K562 (cell line): Measurements from ENCODE around the gene DPP10. TPM values are rescaled to one million over a fixed set of nuclear protein-coding genes. Genes with fewer than 3 reads are reported as not detected.

ENCODE experiments used
- ATAC-seq: fragments of 200-7000 bp; cut with Tn5 transposase; 3 replicates; pipeline ENCODE4 v1.9.1; 2020; ENCODE audit warnings: moderate library complexity
- BruUV-seq: library from RNA; stranded (reverse); fragments of 400-500 nt; replicated peaks from 2 replicates; lab custom pipeline; 2021; lab: Mats Ljungman, UMichigan
- CTCF ChIA-PET: fragments of 300-600 bp; formaldehyde crosslinking; extraction: SDS; loops from one replicate; lab custom pipeline; 2021; ENCODE audit warnings: low intra/inter-chr PET ratio; lab: Yijun Ruan, JAX
- POLR2A ChIA-PET: fragments of 300-600, 350-650 bp; sonication (Branson Sonifier 250); formaldehyde crosslinking; extraction: SDS; loops from one replicate; lab custom pipeline; 2021; ENCODE audit warnings: antibody characterized with exemption, inconsistent platforms; lab: Yijun Ruan, JAX
- DNase-seq, 4 experiments: peaks; one replicate each; pipeline versions ENCODE4 v3.0.0 to v3.0.0-alpha.2; 2011 to 2018; ENCODE audit warnings: low spot score in 3 of 4, mixed read lengths in 3 of 4; ENCODE audit errors: extremely low read depth in 1 of 4
- FAIRE-seq: peaks from 2 replicates; lab custom pipeline; 2011; peaks lifted over from hg19 to GRCh38; lab: Jason Lieb, UNC
- H2AFZ ChIP-seq: 2 replicates; pipeline ENCODE4 v1.6.0; 2011; ENCODE audit warnings: low read depth, low read length, control low read depth, inconsistent platforms
- H3K27ac ChIP-seq: fragments of 200-600 bp; 3 replicates; pipeline ENCODE4 v1.8.0; 2011; ENCODE audit warnings: low read depth, mild to moderate bottlenecking, control low read depth, inconsistent platforms, low read length, moderate library complexity, mixed read lengths; ENCODE audit errors: extremely low read depth
- H3K27me3 ChIP-seq, 2 experiments: fragments of 300-600 bp in 1 of 2; 2 replicates in 1 of 2; 3 replicates in 1 of 2; pipeline versions ENCODE4 v1.6.0 to v1.8.0; 2011; ENCODE audit warnings: inconsistent platforms in 2 of 2, low read length in 2 of 2, mild to moderate bottlenecking in 1 of 2, mixed read lengths in 1 of 2, moderate library complexity in 1 of 2; ENCODE audit not compliant: control insufficient read depth in 2 of 2, insufficient read depth in 2 of 2
- H3K36me3 ChIP-seq: fragments of 300-600 bp; 3 replicates; pipeline ENCODE4 v1.8.0; 2011; ENCODE audit warnings: mild to moderate bottlenecking, low read length, inconsistent platforms; ENCODE audit not compliant: control insufficient read depth, insufficient read depth
- H3K4me1 ChIP-seq, 2 experiments: fragments of 200-600 bp in 1 of 2; replicated peaks in 1 of 2; 2 replicates in 1 of 2; 3 replicates in 1 of 2; pipeline versions ENCODE4 v1.5.1 to v1.8.0; 2011; ENCODE audit warnings: inconsistent platforms in 2 of 2, low read length in 2 of 2, mild to moderate bottlenecking in 1 of 2, mixed read lengths in 1 of 2, moderate library complexity in 1 of 2; ENCODE audit not compliant: control insufficient read depth in 2 of 2, insufficient read depth in 2 of 2
- H3K4me2 ChIP-seq: 2 replicates; pipeline ENCODE4 v1.6.1; 2011; ENCODE audit warnings: low read length, control low read depth, inconsistent platforms, mixed read lengths; ENCODE audit not compliant: insufficient read depth
- H3K4me3 ChIP-seq: fragments of 200-600 bp; sonication (generic), shearing (Covaris generic); 2 replicates; pipeline ENCODE4 v1.5.1; 2016; ENCODE audit warnings: control low read depth, inconsistent platforms
- H3K79me2 ChIP-seq: fragments of 200-600 bp; 3 replicates; pipeline ENCODE4 v1.8.0; 2011; ENCODE audit warnings: low read length, inconsistent platforms; ENCODE audit not compliant: control insufficient read depth, insufficient read depth
- H3K9ac ChIP-seq, 2 experiments: 2 replicates each; pipeline versions ENCODE4 v1.6.0 to v1.6.1; 2011; ENCODE audit warnings: low read depth in 2 of 2, low read length in 2 of 2, control low read depth in 1 of 2, inconsistent platforms in 1 of 2, mild to moderate bottlenecking in 1 of 2, mixed read lengths in 1 of 2; ENCODE audit not compliant: insufficient read depth in 1 of 2
- H3K9me1 ChIP-seq: one replicate; pipeline ENCODE4 v1.6.0; 2011; ENCODE audit warnings: inconsistent platforms, mild to moderate bottlenecking, low read length, moderate library complexity; ENCODE audit not compliant: control insufficient read depth, insufficient read depth
- H3K9me3 ChIP-seq: replicated peaks from 2 replicates; pipeline ENCODE4 v1.5.1; 2011; ENCODE audit warnings: low read depth, low read length, inconsistent platforms; ENCODE audit not compliant: control insufficient read depth, insufficient read depth
- H4K20me1 ChIP-seq: replicated peaks from 2 replicates; pipeline ENCODE4 v1.6.1; 2011; ENCODE audit warnings: low read length, inconsistent platforms, mixed read lengths; ENCODE audit not compliant: control insufficient read depth, insufficient read depth
- ARHGAP35 ChIP-seq: fragments of 450-650 bp; IDR thresholded peaks from 2 replicates; pipeline ENCODE4 v1.6.1; 2018; ENCODE audit not compliant: partially characterized antibody
- CHD2 ChIP-seq: IDR thresholded peaks from 2 replicates; pipeline ENCODE4 v1.6.1; 2011; ENCODE audit warnings: low read depth, low read length
- EGR1 ChIP-seq: fragments of 450-650 bp; conservative IDR thresholded peaks from 2 replicates; pipeline ENCODE4 v1.6.1; 2017; ENCODE audit warnings: mild to moderate bottlenecking
- FOXM1 ChIP-seq, 2 experiments: fragments of 450-650 bp in 1 of 2; sonication (generic) in 1 of 2; formaldehyde crosslinking in 1 of 2; IDR thresholded peaks; 2 replicates each; pipeline versions ENCODE4 v1.6.1 to v1.9.0; 2017 to 2022; ENCODE audit warnings: low read depth in 2 of 2, mild to moderate bottlenecking in 2 of 2, missing genetic modification reagents in 1 of 2, moderate library complexity in 1 of 2
- FOXP1 ChIP-seq: sonication (generic); formaldehyde crosslinking; IDR thresholded peaks from 2 replicates; pipeline ENCODE4 v1.8.0; 2022; ENCODE audit warnings: mild to moderate bottlenecking, missing genetic modification reagents
- MAFG ChIP-seq: fragments of 450-650 bp; conservative IDR thresholded peaks from 2 replicates; pipeline ENCODE4 v1.6.1; 2016; ENCODE audit warnings: missing genetic modification characterization, missing compliant biosample characterization
- MCM7 ChIP-seq, 2 experiments: fragments of 450-650 bp; IDR thresholded peaks; 2 replicates each; pipeline ENCODE4 v1.6.1; 2016 to 2018
- MEF2D ChIP-seq: conservative IDR thresholded peaks from 2 replicates; pipeline ENCODE4 v1.6.1; 2016; ENCODE audit warnings: low read depth, missing genetic modification characterization, missing compliant biosample characterization
- NEUROD1 ChIP-seq: fragments of 150-350 bp; IDR thresholded peaks from 2 replicates; pipeline ENCODE4 v1.6.1; 2014; ENCODE audit warnings: borderline replicate concordance, low read length, low read depth; ENCODE audit not compliant: partially characterized antibody
- NR3C1 ChIP-seq: sonication (generic); formaldehyde crosslinking; IDR thresholded peaks from 2 replicates; pipeline ENCODE4 v1.8.1; 2022; ENCODE audit warnings: missing genetic modification reagents
- NR4A1 ChIP-seq, 2 experiments: fragments of 250-450 bp in 1 of 2; fragments of 450-650 bp in 1 of 2; sonication (Bioruptor Pico) in 1 of 2; IDR thresholded peaks; 2 replicates each; pipeline versions ENCODE4 v1.4.0 to v1.6.1; 2016 to 2020; ENCODE audit warnings: mild to moderate bottlenecking in 2 of 2, missing compliant biosample characterization in 1 of 2, missing genetic modification characterization in 1 of 2, moderate library complexity in 1 of 2
- STAT5A ChIP-seq: IDR thresholded peaks from 2 replicates; pipeline ENCODE4 v1.6.1; 2012; ENCODE audit warnings: low read length, inconsistent platforms, borderline replicate concordance
- STAT5B ChIP-seq: fragments of 250-450 bp; sonication (Bioruptor Pico); IDR thresholded peaks from 2 replicates; pipeline ENCODE4 v1.8.0; 2021; ENCODE audit warnings: mild to moderate bottlenecking, inconsistent platforms
- TFAM ChIP-seq: fragments of 250-450 bp; sonication (Bioruptor Pico); conservative IDR thresholded peaks from 2 replicates; pipeline ENCODE4 v1.5.0; 2021; ENCODE audit warnings: mild to moderate bottlenecking, moderate library complexity
- TOE1 ChIP-seq, 2 experiments: fragments of 450-650 bp in 1 of 2; sonication (generic) in 1 of 2; formaldehyde crosslinking in 1 of 2; IDR thresholded peaks; 2 replicates each; pipeline versions ENCODE4 v1.7.1 to v1.8.0; 2016 to 2022; ENCODE audit warnings: borderline replicate concordance in 2 of 2, mild to moderate bottlenecking in 2 of 2, antibody characterized with exemption in 1 of 2, inconsistent platforms in 1 of 2, low read depth in 1 of 2, missing genetic modification reagents in 1 of 2, moderate library complexity in 1 of 2
- ZNF24 ChIP-seq: fragments of 450-650 bp; IDR thresholded peaks from 2 replicates; pipeline ENCODE4 v1.6.1; 2016
- ZNF586 ChIP-seq: fragments of 450-650 bp; formaldehyde crosslinking; conservative IDR thresholded peaks from 2 replicates; pipeline ENCODE4 v1.4.0; 2020; ENCODE audit warnings: mild to moderate bottlenecking, moderate library complexity
- WGBS: fragments of 100-300 bp; shearing (Covaris generic); methylation state at CpG from one replicate; pipeline ENCODE4 v1.1.6; 2016; ENCODE audit warnings: low coverage, mixed read lengths; ENCODE audit not compliant: insufficient coverage; ENCODE audit errors: missing lambda C conversion rate; 5-methylcytosine and 5-hydroxymethylcytosine counted together
- in situ Hi-C: fragments of 300-500 bp; cut with MboI; formaldehyde crosslinking; loops from 4 replicates; pipeline ENCODE4 v1.15.0; 2018; ENCODE audit warnings: inconsistent platforms, mixed read lengths
- intact Hi-C: fragments of 100-400 bp; cut with micrococcal nuclease; formaldehyde crosslinking; loops from 2 replicates; pipeline ENCODE4 v1.14.2; 2022
- polyA plus RNA-seq, 8 experiments: library from polyadenylated mRNA; depleted of rRNA in 4 of 8; stranded (reverse) in 5 of 8; unstranded in 3 of 8; fragments of >200 nt; fragmentation: Nextera tagmentation in 2 of 8; fragmentation: Illumina TruSeq in 1 of 8; extraction: Ambion mirVana in 2 of 8; extraction: Trizol in 1 of 8; gene quantifications; 2 replicates each; pipeline versions ENCODE4 v1.2.1 to v1.2.3, GENCODE V29; 2011 to 2014; ENCODE audit warnings: inconsistent platforms in 1 of 8, missing spikeins in 1 of 8
- total RNA-seq, 7 experiments: library from RNA; depleted of rRNA in 6 of 7; stranded (reverse); fragments of >200 nt in 6 of 7; fragmentation: Illumina TruSeq in 2 of 7; extraction: Trizol in 2 of 7; gene quantifications; 2 replicates each; pipeline versions ENCODE4 v1.2.1 to v1.2.3, GENCODE V29; 2011 to 2021; ENCODE audit warnings: low replicate concordance in 1 of 7
- TF ChIP-seq, protein P1 (sequence below): fragments of 450-650 bp; IDR thresholded peaks from 2 replicates; pipeline ENCODE4 v1.6.1; 2016; ENCODE audit warnings: low read depth, mild to moderate bottlenecking, moderate library complexity

The DPP10 gene
- total and polyA plus RNA-seq, 9 of the 15 experiments (the other 6 are each of a cell fraction or from before 2014, with no cell fraction given): not detected

GRCh38 chr2:114424699-114425098, 17.7 kb upstream of the DPP10 start:
- POLR2A ChIA-PET: no interaction called here
- DNase-seq (no peak), FAIRE-seq (no peak), ATAC-seq (no peak)
- H3K27ac ChIP-seq: no peak overlapping the region
- CTCF ChIA-PET: no interaction called here
- no peak overlapping the region for H3K4me2 ChIP-seq
- BruUV-seq: no TSS peak
- no peaks in the 10 kb centered on the region for H4K20me1 ChIP-seq
- H3K27me3 ChIP-seq: no peaks in the 10 kb centered on the region
- no peak for TF ChIP-seq ZNF586 (CRISPR knock-in tag)
- TF ChIP-seq MCM7 (IDR thresholded peaks at IDR 0.05): no peak
- no peak for TF ChIP-seq STAT5A
- TF ChIP-seq MEF2D (tag): no peak
- no peaks in the 10 kb centered on the region for H3K4me1 ChIP-seq
- 5% methylated on average over 2 of the region's 2 CpGs for WGBS
- in situ Hi-C loops (no loop called here), intact Hi-C loops (no loop called here)
- H2AFZ ChIP-seq: no peak overlapping the region
- H3K4me3 ChIP-seq: no peak overlapping the region
- H3K36me3 ChIP-seq: no peaks in the 10 kb centered on the region
- no peaks in the 10 kb centered on the region for H3K9me3 ChIP-seq
- no peaks in the 10 kb centered on the region for H3K9me1 ChIP-seq
- no peaks in the 10 kb centered on the region for H3K79me2 ChIP-seq
- no peak overlapping the region for H3K9ac ChIP-seq

DNA sequence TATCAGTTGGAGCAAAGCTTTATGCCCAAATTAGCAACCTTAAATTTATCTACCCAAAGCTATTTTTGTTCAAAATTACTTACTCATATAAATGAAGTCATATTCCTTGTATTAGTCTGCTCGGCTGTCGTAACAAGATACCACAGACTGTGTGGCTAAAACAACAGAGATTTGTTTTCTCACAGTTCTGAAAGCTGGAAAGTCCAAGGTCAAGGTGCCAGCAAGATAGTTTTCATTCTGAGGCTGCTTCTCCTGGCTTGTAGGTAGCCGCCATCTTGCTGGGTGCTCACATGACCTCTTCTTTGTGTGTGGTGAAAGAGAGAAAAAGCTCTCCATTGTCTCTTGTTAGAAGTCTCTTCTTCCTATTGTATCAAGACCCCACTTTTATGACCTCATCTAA, 15.7 kb upstream of the DPP10 start:
- no TSS peak for BruUV-seq
- Histone ChIP-seq H3K4me2 (no peak overlapping the region), H3K9ac (no peak overlapping the region), H3K4me1 (no peaks in the 10 kb centered on the region), H4K20me1 (no peaks in the 10 kb centered on the region), H3K27ac (no peak overlapping the region), H3K4me3 (no peak overlapping the region), H3K9me1 (no peaks in the 10 kb centered on the region), H3K9me3 (no peaks in the 10 kb centered on the region), H3K36me3 (no peaks in the 10 kb centered on the region), H3K79me2 (no peaks in the 10 kb centered on the region), H3K27me3 (no peaks in the 10 kb centered on the region), H2AFZ (no peak overlapping the region)
- POLR2A ChIA-PET: no interaction called here
- DNase-seq (no peak), ATAC-seq (no peak), FAIRE-seq (no peak)
- WGBS: 0% methylated on average over 3 of the region's 3 CpGs
- CTCF ChIA-PET: no interaction called here
- in situ Hi-C loops: no loop called here
- intact Hi-C loops: no loop called here
- TF ChIP-seq ARHGAP35: no peak
- TF ChIP-seq ZNF24: no peak
- no peak for TF ChIP-seq CHD2
- TF ChIP-seq MAFG (tag): no peak
- no peak for TF ChIP-seq NR3C1 (CRISPR knock-in tag)
- no peak for TF ChIP-seq EGR1
- no peak for TF ChIP-seq FOXM1 (IDR thresholded peaks at IDR 0.05; ENCODE audit: low read depth)
- TF ChIP-seq FOXM1 (CRISPR knock-in tag; IDR thresholded peaks at IDR 0.05; ENCODE audit: low read depth): no peak
- no peak for TF ChIP-seq NR4A1 (CRISPR knock-in tag; IDR thresholded peaks at IDR 0.05)
- no peak for TF ChIP-seq NR4A1 (tag; IDR thresholded peaks at IDR 0.05)
- TF ChIP-seq FOXP1 (CRISPR knock-in tag): no peak
- no peak for TF ChIP-seq NEUROD1
- TF ChIP-seq STAT5B: no peak
- no peak for TF ChIP-seq TFAM (CRISPR knock-in tag)
- TF ChIP-seq, protein P1, sequence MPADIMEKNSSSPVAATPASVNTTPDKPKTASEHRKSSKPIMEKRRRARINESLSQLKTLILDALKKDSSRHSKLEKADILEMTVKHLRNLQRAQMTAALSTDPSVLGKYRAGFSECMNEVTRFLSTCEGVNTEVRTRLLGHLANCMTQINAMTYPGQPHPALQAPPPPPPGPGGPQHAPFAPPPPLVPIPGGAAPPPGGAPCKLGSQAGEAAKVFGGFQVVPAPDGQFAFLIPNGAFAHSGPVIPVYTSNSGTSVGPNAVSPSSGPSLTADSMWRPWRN: no peak
- no peak for TF ChIP-seq TOE1 (IDR thresholded peaks at IDR 0.05; ENCODE audit: borderline replicate concordance)
- no peak for TF ChIP-seq TOE1 (CRISPR knock-in tag; IDR thresholded peaks at IDR 0.05; ENCODE audit: borderline replicate concordance, low read depth)
